Stimulated activated CD8-positive, alpha-beta memory T cell treated with anti-CD3 and anti-CD28 coated beads, Interleukin-12 subunit alpha, Interleukin-12 subunit beta, amount 100 ng/mL, for 4 hours (primary cell): ENCODE data around the gene SLC35E2B.
"Not testable (repeated sequence)": the region's sequence is repeated elsewhere in the genome, so short reads cannot be mapped to it uniquely, and the experiment has no call there.

ENCODE experiments used
- DNase-seq: peaks from one replicate; pipeline ENCODE4 v3.0.0-alpha.2; 2020; ENCODE audit warnings: low read depth

The SLC35E2B gene

GRCh38 chr1:1703796-1704195 is 11.2 kb upstream of the SLC35E2B start:
- DNase-seq: no peak

GRCh38 chr1:1702506-1702905 is 9.9 kb upstream of the SLC35E2B start:
- not testable (repeated sequence) for DNase-seq

GRCh38 chr1:1700557-1700956 is 8.0 kb upstream of the SLC35E2B start:
- DNase-seq: not testable (repeated sequence)

GRCh38 chr1:1700067-1700466 is 7.5 kb upstream of the SLC35E2B start:
- not testable (repeated sequence) for DNase-seq

GRCh38 chr1:1699061-1699460 is 6.5 kb upstream of the SLC35E2B start:
- DNase-seq: not testable (repeated sequence)

- DNase-seq: not testable (repeated sequence)
These were observed 5.0 kb upstream of the SLC35E2B start for GRCh38 chr1:1697358-1698183.

GRCh38 chr1:1696431-1697357 is 4.1 kb upstream of the SLC35E2B start:
- DNase-seq: not testable (repeated sequence)

GRCh38 chr1:1692324-1692713 is 276 bp downstream of the SLC35E2B start:
- peak; percentile 75 for DNase-seq

- DNase-seq: not testable (repeated sequence)
These were observed 1.2 kb downstream of the SLC35E2B start for GRCh38 chr1:1691443-1691842.

- DNase-seq: not testable (repeated sequence)
These were observed 3.1 kb downstream of the SLC35E2B start for GRCh38 chr1:1689526-1689925.

GRCh38 chr1:1687846-1688245 is 4.7 kb downstream of the SLC35E2B start:
- no peak for DNase-seq

- no peak for DNase-seq
These were observed 8.4 kb downstream of the SLC35E2B start for GRCh38 chr1:1684031-1684681.

- DNase-seq: no peak
These were observed 9.3 kb downstream of the SLC35E2B start for GRCh38 chr1:1683104-1683905.

- no peak for DNase-seq
These were observed 11.7 kb downstream of the SLC35E2B start for GRCh38 chr1:1680912-1681273.

- DNase-seq: no peak
These were observed 12.3 kb downstream of the SLC35E2B start for GRCh38 chr1:1680031-1680911.

- DNase-seq: no peak
These were observed 13.8 kb downstream of the SLC35E2B start for GRCh38 chr1:1678581-1679380.

- peak; percentile 22 for DNase-seq
These were observed 14.6 kb downstream of the SLC35E2B start for GRCh38 chr1:1677718-1678580.

- not testable (repeated sequence) for DNase-seq
These were observed 16.5 kb downstream of the SLC35E2B start for GRCh38 chr1:1676087-1676486.

GRCh38 chr1:1675218-1675617 is 17.4 kb downstream of the SLC35E2B start:
- DNase-seq: not testable (repeated sequence)
